ENCODE results near the gene SOS1.

SOS1 gene

GRCh38 chr2:38951766-38952165 is 169.1 kb downstream of the SOS1 start:
- no peaks in the 10 kb centered on the region for H3K4me1 ChIP-seq (ENCODE audit: low read length)
- no peaks in the 10 kb centered on the region for H4K20me1 ChIP-seq (ENCODE audit: insufficient read depth, low read length)
- TF ChIP-seq, protein P1, sequence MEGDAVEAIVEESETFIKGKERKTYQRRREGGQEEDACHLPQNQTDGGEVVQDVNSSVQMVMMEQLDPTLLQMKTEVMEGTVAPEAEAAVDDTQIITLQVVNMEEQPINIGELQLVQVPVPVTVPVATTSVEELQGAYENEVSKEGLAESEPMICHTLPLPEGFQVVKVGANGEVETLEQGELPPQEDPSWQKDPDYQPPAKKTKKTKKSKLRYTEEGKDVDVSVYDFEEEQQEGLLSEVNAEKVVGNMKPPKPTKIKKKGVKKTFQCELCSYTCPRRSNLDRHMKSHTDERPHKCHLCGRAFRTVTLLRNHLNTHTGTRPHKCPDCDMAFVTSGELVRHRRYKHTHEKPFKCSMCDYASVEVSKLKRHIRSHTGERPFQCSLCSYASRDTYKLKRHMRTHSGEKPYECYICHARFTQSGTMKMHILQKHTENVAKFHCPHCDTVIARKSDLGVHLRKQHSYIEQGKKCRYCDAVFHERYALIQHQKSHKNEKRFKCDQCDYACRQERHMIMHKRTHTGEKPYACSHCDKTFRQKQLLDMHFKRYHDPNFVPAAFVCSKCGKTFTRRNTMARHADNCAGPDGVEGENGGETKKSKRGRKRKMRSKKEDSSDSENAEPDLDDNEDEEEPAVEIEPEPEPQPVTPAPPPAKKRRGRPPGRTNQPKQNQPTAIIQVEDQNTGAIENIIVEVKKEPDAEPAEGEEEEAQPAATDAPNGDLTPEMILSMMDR (IDR thresholded peaks at IDR 0.05; ENCODE audit: low read length), result no peak
- TF ChIP-seq EZH2phosphoT487 (IDR thresholded peaks at IDR 0.05; ENCODE audit: low read length) (no peak), EZH2 (optimal IDR thresholded peaks at IDR 0.05; ENCODE audit: low read depth, low read length) (no peak)
- no peak for DNase-seq
- H3K4me3 ChIP-seq (ENCODE audit: low read length), result no peak overlapping the region
- H3K9me2 ChIP-seq (replicated peaks; ENCODE audit: insufficient read depth, low read length), result no peaks in the 10 kb centered on the region
- H3K36me3 ChIP-seq (replicated peaks; ENCODE audit: insufficient read depth, low read length), result no peaks in the 10 kb centered on the region
- H3K9me3 ChIP-seq (replicated peaks; ENCODE audit: insufficient read depth, low read length), result no peaks in the 10 kb centered on the region
- no peaks in the 10 kb centered on the region for H3K27me3 ChIP-seq (replicated peaks; ENCODE audit: insufficient read depth, low read length)
- H3K9ac ChIP-seq (ENCODE audit: low read length), result no peak overlapping the region
- H3K79me2 ChIP-seq (ENCODE audit: low read length), result no peaks in the 10 kb centered on the region
- H2AFZ ChIP-seq (ENCODE audit: low read length), result no peak overlapping the region
- H3K4me2 ChIP-seq (ENCODE audit: low read depth, low read length), result no peak overlapping the region
- H3F3A ChIP-seq (ENCODE audit: insufficient read depth, low read length), result no peaks in the 10 kb centered on the region
- H3K27ac ChIP-seq (ENCODE audit: low read length), result no peak overlapping the region

DNA sequence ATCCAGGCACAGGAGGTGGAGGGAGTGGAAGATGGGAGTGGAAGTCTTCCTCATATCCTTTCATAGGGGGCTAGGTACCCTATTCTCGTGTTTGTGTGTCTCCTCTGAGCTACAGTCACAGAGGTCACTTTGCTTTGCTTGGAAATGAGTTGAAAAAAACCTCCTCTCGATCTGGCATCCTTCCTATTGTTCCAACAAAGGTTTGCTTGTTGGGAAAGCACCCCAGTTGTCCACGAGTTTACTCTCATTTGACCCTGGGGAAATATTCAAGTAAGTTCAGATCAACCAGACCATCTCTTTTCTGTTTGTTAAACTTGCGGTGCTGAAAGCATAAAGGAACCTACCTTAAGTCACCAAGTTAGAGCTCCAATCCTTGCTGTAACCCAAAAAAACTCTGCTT is 171.9 kb downstream of the SOS1 start:
- H3K4me3 ChIP-seq (ENCODE audit: low read length), result no peak overlapping the region

GRCh38 chr2:38948387-38948882 is 172.4 kb downstream of the SOS1 start:
- Histone ChIP-seq H2AFZ (ENCODE audit: low read length) (0 out of 2 replicates have a peak overlapping the region, but pooled peaks have one; percentile 26), H3K9ac (ENCODE audit: low read length) (no peak overlapping the region)

More for the DNA sequence above, 171.9 kb downstream of the SOS1 start:
- no peaks in the 10 kb centered on the region for H3K9me2 ChIP-seq (replicated peaks; ENCODE audit: insufficient read depth, low read length)
- no peak overlapping the region for H3K27ac ChIP-seq (ENCODE audit: low read length)
- H3K36me3 ChIP-seq (replicated peaks; ENCODE audit: insufficient read depth, low read length), result no peaks in the 10 kb centered on the region
- no peaks in the 10 kb centered on the region for H3K79me2 ChIP-seq (ENCODE audit: low read length)
- no peaks in the 10 kb centered on the region for H4K20me1 ChIP-seq (ENCODE audit: insufficient read depth, low read length)
- no peaks in the 10 kb centered on the region for H3K9me3 ChIP-seq (replicated peaks; ENCODE audit: insufficient read depth, low read length)
- no peak for TF ChIP-seq EZH2 (optimal IDR thresholded peaks at IDR 0.05; ENCODE audit: low read depth, low read length)
- no peak for TF ChIP-seq EZH2phosphoT487 (IDR thresholded peaks at IDR 0.05; ENCODE audit: low read length)
- TF ChIP-seq, protein P1 (IDR thresholded peaks at IDR 0.05; ENCODE audit: low read length), result no peak
- H3F3A ChIP-seq (ENCODE audit: insufficient read depth, low read length), result no peaks in the 10 kb centered on the region
- no peak overlapping the region for H3K9ac ChIP-seq (ENCODE audit: low read length)
- no peak for DNase-seq
- no peak overlapping the region for H3K4me2 ChIP-seq (ENCODE audit: low read depth, low read length)
- no peaks in the 10 kb centered on the region for H3K4me1 ChIP-seq (ENCODE audit: low read length)
- H2AFZ ChIP-seq (ENCODE audit: low read length), result no peak overlapping the region
- H3K27me3 ChIP-seq (replicated peaks; ENCODE audit: insufficient read depth, low read length), result no peaks in the 10 kb centered on the region

More at GRCh38 chr2:38948387-38948882, 172.4 kb downstream of the SOS1 start:
- H3K4me1 ChIP-seq (ENCODE audit: low read length), result no peaks in the 10 kb centered on the region
- H3K27ac ChIP-seq (ENCODE audit: low read length), result no peak overlapping the region
- no peak for TF ChIP-seq EZH2 (optimal IDR thresholded peaks at IDR 0.05; ENCODE audit: low read depth, low read length)
- DNase-seq, result no peak
- no peak overlapping the region for H3K4me2 ChIP-seq (ENCODE audit: low read depth, low read length)
- no peaks in the 10 kb centered on the region for H3K27me3 ChIP-seq (replicated peaks; ENCODE audit: insufficient read depth, low read length)
- H3K9me3 ChIP-seq (replicated peaks; ENCODE audit: insufficient read depth, low read length), result no peaks in the 10 kb centered on the region
- no peaks in the 10 kb centered on the region for H3K79me2 ChIP-seq (ENCODE audit: low read length)
- H3K36me3 ChIP-seq (replicated peaks; ENCODE audit: insufficient read depth, low read length), result no peaks in the 10 kb centered on the region
- H3K4me3 ChIP-seq (ENCODE audit: low read length), result no peak overlapping the region
- no peaks in the 10 kb centered on the region for H3K9me2 ChIP-seq (replicated peaks; ENCODE audit: insufficient read depth, low read length)
- H4K20me1 ChIP-seq (ENCODE audit: insufficient read depth, low read length), result no peaks in the 10 kb centered on the region
- H3F3A ChIP-seq (ENCODE audit: insufficient read depth, low read length), result no peaks in the 10 kb centered on the region

All from MM.1S (cell line).